ENCODE data around the gene GDE1. TPM values are rescaled to one million over a fixed set of nuclear protein-coding genes. Genes with fewer than 3 reads are reported as not detected.

GDE1 gene
- polyA plus RNA-seq, 1 experiment = 100 TPM

- Histone ChIP-seq H3K27ac (ENCODE audit: low read depth, low read length) (no peak overlapping the region), H3K4me3 (ENCODE audit: low read depth, low read length) (no peak overlapping the region), H3K9me3 (ENCODE audit: control insufficient read depth, insufficient read depth, low read length) (peaks cover 10% of the 10 kb centered on the region; the same call in 1 of the 2 replicates), H3K27me3 (ENCODE audit: control insufficient read depth, insufficient read depth, low read length) (no peaks in the 10 kb centered on the region)
- ChIA-PET CTCF (interaction anchor here (0.5 to 5.4 kb wide), 16 partner anchors 21 to 327 kb away, joined by 3 to 39 read pairs (median 4); partner anchors contain the start of gene GPRC5B), POLR2A (no interaction called here)
- no peak for DNase-seq (ENCODE audit: low read depth, low spot score)
- TF ChIP-seq CTCF (IDR thresholded peaks at IDR 0.05; ENCODE audit: low read depth, low read length) = no peak
Observed at GRCh38 chr16:19560078-19560477, 38.2 kb upstream of the GDE1 start.

- H3K4me3 ChIP-seq (ENCODE audit: low read depth, low read length) = no peak overlapping the region
- no peak overlapping the region for H3K27ac ChIP-seq (ENCODE audit: low read depth, low read length)
- no peaks in the 10 kb centered on the region for H3K27me3 ChIP-seq (ENCODE audit: control insufficient read depth, insufficient read depth, low read length)
- peak; percentile 63 for TF ChIP-seq CTCF (IDR thresholded peaks at IDR 0.05; ENCODE audit: low read depth, low read length)
- POLR2A ChIA-PET = no interaction called here
- peaks cover 10% of the 10 kb centered on the region; the same call in 1 of the 2 replicates for H3K9me3 ChIP-seq (ENCODE audit: control insufficient read depth, insufficient read depth, low read length)
- DNase-seq (ENCODE audit: low read depth, low spot score) = peak; percentile 46
- CTCF ChIA-PET = interaction anchor here (0.5 to 5.4 kb wide), 22 partner anchors 22 to 827 kb away, joined by 3 to 39 read pairs (median 4); partner anchors contain the start of gene GPRC5B
Observed at GRCh38 chr16:19559242-19559910, 37.5 kb upstream of the GDE1 start.

GRCh38 chr16:19555938-19556771, 34.3 kb upstream of the GDE1 start:
- DNase-seq (ENCODE audit: low read depth, low spot score) = no peak
- CTCF ChIA-PET = interaction anchor here (0.6 to 5.4 kb wide), 28 partner anchors 11 to 1349 kb away, joined by 3 to 39 read pairs (median 4); no protein-coding TSS in a partner anchor

GRCh38 chr16:19555186-19555937, 33.5 kb upstream of the GDE1 start, which contains the start of gene VPS35L:
Gene VPS35L (plus strand): TSS chr16:19555703. CDS start chr16:19555730, 27 bp downstream.
- Histone ChIP-seq H3K27ac (ENCODE audit: low read depth, low read length) (peak within 1 kb of the TSS; percentile 80), H3K4me3 (ENCODE audit: low read depth, low read length) (peak within 1 kb of the TSS; percentile 93), H3K9me3 (ENCODE audit: control insufficient read depth, insufficient read depth, low read length) (no peaks in the 10 kb centered on the region), H3K27me3 (ENCODE audit: control insufficient read depth, insufficient read depth, low read length) (no peaks in the 10 kb centered on the region)
- ChIA-PET CTCF (interaction anchor here (0.5 to 5.4 kb wide), 28 partner anchors 10 to 994 kb away, joined by 3 to 39 read pairs (median 4); no protein-coding TSS in a partner anchor), POLR2A (interaction anchor here (0.7 to 1.8 kb wide), 9 partner anchors 9 to 765 kb away, joined by 3 to 22 read pairs (median 5); partner anchors contain the start of genes CCP110, GDE1, IQCK and KNOP1)
- TF ChIP-seq CTCF (IDR thresholded peaks at IDR 0.05; ENCODE audit: low read depth, low read length) = peak; percentile 68
- peak; percentile 99 for DNase-seq (ENCODE audit: low read depth, low spot score)

More at GRCh38 chr16:19555938-19556771, 34.3 kb upstream of the GDE1 start:
- Histone ChIP-seq H3K9me3 (ENCODE audit: control insufficient read depth, insufficient read depth, low read length) (no peaks in the 10 kb centered on the region), H3K27ac (ENCODE audit: low read depth, low read length) (peak overlapping the region; percentile 77), H3K27me3 (ENCODE audit: control insufficient read depth, insufficient read depth, low read length) (no peaks in the 10 kb centered on the region), H3K4me3 (ENCODE audit: low read depth, low read length) (peak overlapping the region; percentile 93)
- TF ChIP-seq CTCF (IDR thresholded peaks at IDR 0.05; ENCODE audit: low read depth, low read length) = no peak
- POLR2A ChIA-PET = interaction anchor here (0.7 to 1.8 kb wide), 10 partner anchors 9 to 766 kb away, joined by 3 to 22 read pairs (median 5); partner anchors contain the start of genes CCP110, GDE1, IQCK and KNOP1

Measured in AG04450 (cell line).